Islet of Langerhans (tissue), 1 donor: ENCODE results near the gene PLOD1.
"Not testable (repeated sequence)": the region's sequence is repeated elsewhere in the genome, so short reads cannot be mapped to it uniquely, and the experiment has no call there.

ENCODE experiments used
- FAIRE-seq: peaks from one replicate; lab custom pipeline; 2011; peaks lifted over from hg19 to GRCh38; lab: Jason Lieb, UNC

Gene PLOD1

DNA sequence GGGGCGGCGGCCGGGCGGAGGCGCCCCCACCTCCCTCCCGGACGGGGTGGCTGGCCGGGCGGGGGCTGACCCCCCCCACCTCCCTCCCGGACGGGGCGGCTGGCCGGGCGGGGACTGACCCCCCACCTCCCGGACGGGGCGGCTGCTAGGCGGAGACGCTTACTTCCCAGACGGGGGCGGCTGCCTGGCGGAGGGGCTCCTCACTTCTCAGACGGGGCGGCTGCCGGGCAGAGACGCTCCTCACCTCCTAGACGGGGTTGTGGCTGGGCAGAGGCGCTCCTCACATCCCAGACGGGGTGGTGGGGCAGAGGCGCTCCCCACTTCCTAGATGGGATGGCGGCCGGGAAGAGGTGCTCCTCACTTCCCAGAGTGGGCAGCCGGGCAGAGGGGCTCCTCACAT lies 73.8 kb downstream of the PLOD1 start:
- FAIRE-seq = not testable (repeated sequence)

- no peak for FAIRE-seq
Observed at GRCh38 chr1:12009318-12009947, 74.9 kb downstream of the PLOD1 start.

DNA sequence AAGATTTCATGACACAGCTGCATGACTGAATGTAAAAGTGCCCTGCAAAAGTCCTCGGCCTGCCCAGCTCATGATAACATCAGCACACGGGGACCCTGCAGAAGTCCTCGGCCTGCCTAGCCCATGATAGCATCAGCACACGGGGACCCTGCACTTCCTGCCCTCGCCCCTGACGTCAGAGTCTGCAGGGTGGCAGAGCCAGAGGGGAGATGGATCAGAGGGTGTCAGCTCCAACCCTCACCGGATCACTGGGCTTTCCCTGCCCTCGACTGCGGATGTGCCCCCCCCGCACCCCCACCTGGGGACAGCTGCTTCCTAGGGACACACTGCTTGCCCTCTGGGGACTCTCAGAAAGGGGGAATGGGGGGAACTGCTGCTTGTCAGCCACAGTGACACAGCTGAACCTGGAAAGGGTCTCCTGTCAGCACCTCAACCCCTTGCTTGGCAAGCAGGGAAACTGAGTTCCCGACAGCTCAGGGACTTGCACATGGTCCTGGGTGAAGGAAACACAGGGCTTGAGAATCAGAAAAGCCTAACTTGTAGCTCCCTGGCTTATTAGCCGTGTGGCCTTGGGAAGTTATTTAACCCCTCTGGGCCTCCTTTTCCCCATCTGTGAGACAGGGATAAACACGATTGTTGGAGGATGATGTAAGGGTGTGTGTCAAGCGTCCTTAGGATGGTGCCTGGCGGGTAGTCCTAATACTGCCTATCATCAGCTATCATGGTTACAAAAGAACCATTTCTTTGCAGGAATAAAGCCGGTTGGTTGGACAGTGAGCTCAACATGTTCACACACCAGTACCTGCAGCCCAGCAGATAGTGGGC lies 76.4 kb downstream of the PLOD1 start:
- FAIRE-seq = no peak

GRCh38 chr1:12011998-12012397 lies 77.5 kb downstream of the PLOD1 start:
- FAIRE-seq = no peak

DNA sequence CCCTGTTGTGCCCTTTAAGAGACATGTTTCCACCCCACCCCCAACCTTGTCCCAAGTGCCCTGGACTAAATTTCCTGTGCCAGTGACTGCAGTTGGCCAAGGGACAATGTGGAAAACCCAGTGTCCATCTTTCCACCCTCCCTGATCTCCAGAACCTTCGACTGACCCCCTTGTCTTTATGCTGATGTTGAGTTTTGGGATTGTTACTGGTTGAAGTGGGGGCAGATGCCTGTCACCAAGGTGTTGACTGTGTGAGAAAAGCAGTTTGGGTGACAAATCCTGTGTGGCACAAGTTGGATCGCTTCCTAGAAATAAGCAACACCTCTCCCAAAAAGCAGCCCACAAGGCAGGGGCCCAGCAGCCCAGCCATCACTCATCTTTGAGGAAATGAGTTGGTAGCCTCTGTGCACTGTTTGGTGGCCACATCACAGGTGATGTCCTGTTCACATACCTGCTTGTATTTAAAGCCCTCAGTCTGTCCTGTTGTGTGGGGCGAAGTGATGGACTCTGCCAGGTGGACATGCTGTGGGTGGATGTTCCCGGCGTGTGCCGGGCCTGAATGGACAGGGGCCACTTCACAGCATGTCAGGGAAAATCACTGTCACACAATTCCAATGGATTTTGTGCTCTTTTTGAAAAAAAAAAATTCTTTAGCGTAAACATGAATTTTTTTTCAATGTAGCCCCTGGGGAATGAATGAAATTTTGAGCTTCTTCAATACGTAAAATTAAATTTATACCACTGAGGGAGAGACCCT lies 78.2 kb downstream of the PLOD1 start:
- FAIRE-seq = no peak

- FAIRE-seq = no peak
Observed at GRCh38 chr1:12014141-12014991, 79.8 kb downstream of the PLOD1 start.

DNA sequence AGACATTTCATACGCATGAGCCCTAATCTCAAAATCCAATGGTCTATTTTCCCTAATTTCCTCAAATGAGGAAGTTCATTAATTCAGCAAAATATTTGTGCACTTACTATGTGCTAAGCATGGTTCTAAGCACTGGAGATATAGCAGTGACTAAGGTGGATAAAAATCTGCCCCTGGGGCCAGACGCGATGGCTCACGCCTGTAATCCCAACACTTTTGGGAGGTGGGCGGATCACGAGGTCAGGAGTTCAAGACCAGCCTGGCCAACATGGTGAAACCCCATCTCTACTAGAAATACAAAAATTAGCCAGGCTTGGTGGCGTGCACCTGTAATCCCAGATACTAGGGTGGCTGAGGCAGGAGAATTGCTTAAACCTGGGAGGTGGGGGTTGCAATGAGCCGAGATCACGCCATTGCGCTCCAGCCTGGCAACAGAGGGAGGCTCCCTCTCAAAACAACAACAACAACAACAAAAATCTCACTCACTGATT lies 80.5 kb downstream of the PLOD1 start:
- no peak for FAIRE-seq

- FAIRE-seq = no peak
Observed at GRCh38 chr1:12015499-12015898, 81.0 kb downstream of the PLOD1 start.

GRCh38 chr1:12016182-12016581 lies 81.7 kb downstream of the PLOD1 start:
- FAIRE-seq = no peak

DNA sequence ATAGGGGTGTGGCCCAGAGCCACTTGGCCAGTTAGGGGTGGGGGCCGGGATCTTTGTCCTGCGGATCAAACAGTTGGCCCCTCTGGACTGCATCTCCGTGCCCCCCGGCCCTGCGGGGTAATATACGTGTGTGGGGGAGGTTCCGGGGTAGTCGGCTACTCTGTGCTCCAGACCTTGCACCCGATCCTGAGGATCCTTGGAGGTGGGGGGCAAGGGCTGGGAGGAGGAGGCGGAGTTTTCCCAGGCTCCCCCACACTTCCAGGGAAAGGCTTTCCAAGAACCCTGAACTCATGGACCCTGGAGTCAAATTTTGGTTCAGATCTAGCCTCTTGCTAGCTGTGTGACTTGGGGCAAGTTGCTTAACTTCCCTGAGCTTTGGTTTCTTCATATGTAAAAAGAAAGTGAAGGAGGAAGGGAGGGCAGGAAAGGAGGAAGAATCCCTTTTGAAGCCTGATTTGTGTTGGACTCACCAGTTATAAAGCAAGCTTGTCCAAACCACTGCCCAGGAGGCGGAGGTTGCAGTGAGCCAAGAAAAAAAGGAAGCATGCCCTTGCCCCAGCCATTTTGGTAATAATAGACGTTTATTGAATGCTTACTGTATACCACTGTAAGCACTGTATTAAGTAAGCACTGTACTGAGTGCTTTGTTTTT lies 85.5 kb downstream of the PLOD1 start:
- no peak for FAIRE-seq

GRCh38 chr1:12021616-12022015 lies 87.1 kb downstream of the PLOD1 start:
- FAIRE-seq = no peak

DNA sequence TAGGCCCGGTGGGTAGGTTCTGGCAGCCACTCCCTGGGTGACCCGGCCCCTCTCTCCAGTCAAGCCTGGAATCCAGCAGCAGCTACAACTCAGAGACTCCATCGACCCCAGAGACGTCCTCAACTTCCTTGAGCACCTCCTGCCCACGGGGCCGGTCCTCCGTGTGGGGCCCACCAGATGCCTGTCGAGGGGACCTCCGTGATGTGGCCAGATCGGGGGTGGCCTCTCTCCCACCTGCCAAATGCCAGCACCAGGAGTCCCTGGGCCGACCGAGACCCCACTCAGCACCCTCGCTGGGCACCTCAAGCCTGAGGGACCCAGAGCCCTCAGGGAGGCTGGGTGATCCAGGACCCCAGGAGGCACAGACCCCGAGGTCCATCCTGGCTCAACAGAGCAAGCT lies 87.5 kb downstream of the PLOD1 start:
- no peak for FAIRE-seq
